HG03095 (cell line): ENCODE data around the gene PPIF.

Experiments used
- ATAC-seq: cut with Tn5 transposase; IDR thresholded peaks from one replicate; pipeline ENCODE4 v1.9.1; 2021; ENCODE audit warnings: moderate library complexity; ENCODE audit not compliant: unreplicated experiment

The PPIF gene

DNA sequence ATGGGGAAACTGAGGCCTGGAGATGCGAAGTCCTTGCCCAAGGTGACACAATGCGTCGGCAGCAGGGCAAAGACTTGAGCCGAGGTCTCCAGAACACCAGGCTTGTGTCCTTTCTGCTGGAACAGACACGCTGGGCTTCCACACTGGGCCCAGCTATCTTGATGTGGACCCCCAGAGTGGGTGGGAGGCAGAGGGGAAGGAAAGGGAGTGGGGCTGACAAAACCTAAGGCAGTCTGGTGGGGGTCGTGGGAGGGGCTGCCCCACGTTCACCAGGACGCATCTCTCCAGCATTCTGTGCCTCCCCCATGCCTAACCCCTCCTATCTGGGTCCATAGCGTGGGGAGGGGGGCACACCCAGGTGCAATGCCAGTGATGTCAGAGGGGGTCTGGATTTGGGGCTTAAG lies 38.1 kb downstream of the PPIF start:
- ATAC-seq = no peak

DNA sequence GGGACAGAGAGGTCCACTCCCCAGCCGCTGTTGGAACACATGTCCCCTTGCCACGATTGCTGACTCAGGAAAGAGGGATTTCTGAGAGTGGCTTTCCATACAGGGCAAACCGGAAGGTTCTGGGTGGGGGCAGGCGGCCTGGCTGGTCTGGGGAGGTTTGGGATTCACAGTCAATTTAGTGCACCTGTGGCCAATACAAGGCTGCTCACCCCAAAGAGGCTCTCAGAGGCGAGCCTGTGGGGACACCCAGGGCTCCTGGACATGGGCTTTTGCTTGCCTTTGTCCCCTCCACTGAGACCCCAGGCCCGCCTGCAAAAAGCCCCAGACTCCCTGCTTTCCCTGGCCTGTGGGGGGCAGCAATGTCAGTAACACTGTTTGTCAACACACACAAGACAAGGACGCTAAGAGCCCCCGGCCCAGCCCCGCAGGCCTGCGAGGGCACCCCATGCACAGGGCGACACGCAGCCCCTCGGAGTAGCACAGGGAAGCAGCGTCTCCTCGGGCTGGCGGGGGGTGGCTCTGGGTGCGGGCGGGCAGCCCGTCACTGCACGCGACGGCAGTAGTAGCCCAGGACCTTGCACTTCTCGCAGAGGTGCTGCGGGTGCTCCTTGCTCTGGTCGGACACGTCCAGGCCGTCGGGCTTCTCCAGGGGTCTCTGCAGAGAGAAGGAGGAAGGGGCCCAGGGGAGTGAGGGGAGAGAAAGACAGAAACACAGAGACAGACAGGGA lies 38.7 kb downstream of the PPIF start:
- ATAC-seq = no peak

DNA sequence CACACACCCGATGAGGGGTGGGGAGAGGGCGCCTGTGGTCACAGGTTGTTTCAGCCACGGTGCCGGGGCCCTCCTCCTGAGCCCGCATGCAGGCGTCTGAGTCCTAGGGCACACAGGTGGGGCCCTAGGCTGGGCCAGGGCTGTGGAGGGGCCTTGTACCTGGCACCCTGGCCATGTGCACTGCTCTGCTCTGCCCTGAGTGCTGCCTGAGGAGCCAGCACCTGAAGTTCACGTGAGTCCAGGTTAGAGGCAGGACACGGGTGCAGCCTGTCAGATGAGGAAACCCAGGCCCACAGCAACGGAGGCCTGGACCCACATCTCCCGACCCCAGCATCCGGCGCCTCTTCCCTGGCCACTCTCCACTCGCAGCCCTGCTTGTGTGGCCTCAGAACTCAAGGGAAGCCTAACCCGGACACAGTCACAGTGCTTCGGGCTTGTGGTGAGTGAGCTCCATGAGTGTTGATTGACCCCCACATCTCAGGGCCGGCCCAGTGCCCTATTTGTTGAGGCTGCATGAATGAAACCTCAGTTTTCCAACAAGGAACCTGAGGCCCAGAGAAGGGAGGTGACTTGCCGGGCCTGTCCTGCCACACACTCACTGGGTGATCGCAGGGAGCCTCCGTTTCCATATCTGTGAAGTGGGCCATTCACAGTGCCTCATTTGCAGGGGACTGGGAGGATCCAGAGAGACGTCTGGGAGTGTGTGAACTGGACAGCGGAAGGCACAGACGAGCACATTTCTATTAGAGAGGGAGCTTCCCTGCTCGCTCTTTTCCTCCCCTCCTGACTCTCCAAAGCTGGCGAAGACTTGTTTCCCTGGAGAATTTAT lies 39.6 kb downstream of the PPIF start:
- no peak for ATAC-seq

DNA sequence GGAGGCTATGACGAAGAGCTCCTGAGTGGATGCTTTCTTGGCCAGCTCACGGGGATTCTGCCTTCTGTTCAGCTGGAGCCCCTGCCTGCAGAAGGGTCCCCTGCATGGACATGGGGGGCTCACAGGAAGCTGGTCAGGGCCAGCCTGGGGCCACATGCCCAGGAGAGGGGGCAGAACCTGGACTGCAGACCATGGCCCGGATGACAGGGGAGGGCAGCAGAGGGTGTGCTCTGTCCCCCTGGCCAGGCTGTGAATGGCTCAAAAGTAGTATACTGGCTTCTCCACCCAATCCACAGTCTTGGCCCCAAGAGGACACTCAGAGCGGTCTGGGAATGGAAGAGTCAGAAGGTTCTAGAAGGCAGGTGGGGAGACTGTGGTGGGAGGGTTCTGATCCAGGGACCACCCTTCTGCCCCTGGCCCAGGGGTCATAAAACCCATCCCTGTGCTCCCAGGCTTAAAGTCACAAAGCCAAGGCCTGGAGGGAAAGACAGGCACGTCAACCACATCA lies 40.3 kb downstream of the PPIF start:
- no peak for ATAC-seq

DNA sequence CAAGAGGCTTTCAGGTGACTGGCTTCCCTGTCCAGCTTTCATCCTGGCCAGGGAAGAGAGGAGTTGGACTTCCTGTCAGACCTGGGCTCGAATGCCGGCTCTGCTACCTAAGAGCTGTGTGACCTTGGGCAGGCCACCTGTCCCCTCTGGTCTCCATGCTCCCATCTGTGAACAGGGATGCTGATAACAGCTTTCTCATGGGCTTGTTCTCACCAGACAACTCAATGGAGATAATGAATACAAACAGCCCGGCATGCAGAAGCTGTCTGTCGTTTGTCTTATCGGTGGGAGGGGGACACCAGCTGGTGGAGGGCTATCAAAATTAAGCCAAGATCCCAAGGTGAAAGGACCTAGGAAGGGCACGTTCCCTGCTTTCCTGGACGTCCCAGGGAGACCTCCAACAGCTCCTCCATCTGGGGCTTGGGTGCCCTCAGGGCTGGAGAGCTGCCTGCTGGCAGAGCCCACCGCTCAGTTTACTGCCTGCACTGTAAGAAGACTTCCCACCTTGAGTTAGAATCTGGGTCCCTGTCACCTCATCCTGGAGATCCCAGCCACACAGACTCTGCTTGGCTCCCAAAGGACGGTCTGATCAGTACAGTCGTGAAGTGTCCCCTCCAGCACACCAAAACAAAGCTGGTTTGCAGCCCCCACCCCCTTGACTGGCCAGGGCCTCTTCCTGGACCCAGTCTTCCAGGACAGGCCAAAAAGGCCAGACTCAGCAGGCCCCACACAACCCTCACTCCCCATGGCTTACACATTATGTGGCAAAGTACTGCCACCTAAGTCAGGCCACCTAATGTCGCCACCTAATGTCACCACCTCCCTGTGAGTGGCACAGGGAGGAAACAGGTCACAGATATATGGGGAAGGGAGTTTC lies 40.9 kb downstream of the PPIF start:
- no peak for ATAC-seq

DNA sequence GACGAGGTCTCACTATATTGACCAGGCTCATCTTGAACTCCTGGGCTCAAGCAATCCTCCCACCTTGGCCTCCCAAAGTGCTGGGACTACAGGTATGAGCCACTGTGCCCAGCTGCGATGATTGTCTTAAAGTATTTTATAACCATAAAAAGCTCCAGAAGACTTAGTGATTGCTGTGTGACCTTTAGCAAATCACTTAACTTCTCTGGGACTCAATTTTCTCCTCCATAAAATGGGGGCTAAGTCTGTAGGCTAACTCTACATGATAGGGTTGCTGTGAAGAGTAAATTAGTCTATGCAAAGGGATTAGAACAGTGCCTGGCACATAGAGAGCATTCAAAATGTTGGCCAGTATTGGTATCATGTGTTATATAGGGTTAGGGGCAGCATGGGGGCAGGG lies 42.8 kb downstream of the PPIF start:
- ATAC-seq = no peak

DNA sequence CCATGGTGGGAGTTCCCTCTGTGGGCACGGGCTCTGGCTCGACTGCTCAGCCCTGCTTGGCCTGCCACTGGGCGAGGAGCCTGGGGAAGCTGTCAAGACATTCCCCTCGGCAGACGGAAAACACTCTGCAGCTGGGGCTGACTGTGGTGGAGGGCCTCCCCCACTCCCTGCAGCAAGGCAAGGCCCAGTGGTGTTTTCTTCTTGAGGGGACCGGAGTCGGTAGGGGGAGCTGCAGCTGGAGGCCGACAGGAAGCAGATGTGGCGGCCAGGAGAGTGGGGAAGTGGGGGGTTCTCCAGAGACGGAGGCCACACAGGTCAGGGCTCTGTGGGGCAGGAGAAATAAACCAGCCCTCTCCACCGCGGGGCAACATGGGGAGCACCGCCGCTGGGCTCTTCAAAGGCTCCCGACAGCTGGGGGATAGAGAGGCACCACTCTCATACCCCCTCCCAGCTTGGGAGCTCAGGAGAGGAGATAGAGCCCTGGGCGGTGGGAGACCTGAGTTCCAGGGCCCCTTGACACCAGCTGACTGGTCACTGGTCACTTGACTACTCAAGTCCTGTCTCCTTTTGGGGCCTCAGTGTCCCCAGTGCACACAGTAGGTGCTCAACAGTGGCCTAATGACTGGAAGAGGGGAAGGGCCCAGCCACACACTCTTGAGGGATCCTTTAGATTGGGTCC lies 43.4 kb downstream of the PPIF start:
- ATAC-seq = no peak

DNA sequence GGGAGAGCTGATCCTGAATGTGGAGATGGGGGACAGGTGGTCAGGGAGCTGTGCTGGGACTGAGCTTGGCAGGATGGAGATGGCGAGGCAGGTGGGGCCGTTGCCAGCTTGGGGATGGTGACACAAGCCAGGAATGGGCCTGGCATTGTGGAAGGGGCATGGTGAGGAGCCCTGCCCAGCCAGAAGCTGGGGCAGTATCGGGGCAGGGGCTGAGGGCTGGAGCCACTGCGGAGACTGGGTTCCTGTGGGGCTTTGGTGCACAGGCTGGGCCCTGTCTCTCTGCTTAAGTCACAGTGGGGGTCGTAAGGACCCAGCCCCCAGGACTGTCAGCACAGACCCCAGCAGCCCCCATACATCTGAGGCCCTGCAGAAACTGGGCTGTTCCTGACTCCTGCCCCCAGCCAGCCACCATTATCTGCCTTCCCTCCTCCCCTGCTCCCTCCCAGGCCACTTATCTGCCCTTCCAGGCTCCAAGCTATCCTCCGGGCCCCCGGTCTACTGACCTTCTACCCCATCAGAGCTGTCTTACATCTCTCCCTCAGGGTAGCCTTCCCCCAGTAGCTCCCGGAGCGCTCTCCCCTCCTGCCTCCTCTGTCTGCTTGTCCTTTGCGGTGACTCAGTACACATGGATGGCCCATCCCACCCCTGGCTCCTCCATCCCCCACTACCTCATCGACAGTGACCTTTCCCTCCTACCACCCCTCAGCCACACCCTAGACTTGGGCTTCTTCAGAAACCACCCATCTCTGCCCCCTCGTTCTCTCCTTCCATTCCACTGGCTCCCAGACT lies 44.2 kb downstream of the PPIF start:
- no peak for ATAC-seq

DNA sequence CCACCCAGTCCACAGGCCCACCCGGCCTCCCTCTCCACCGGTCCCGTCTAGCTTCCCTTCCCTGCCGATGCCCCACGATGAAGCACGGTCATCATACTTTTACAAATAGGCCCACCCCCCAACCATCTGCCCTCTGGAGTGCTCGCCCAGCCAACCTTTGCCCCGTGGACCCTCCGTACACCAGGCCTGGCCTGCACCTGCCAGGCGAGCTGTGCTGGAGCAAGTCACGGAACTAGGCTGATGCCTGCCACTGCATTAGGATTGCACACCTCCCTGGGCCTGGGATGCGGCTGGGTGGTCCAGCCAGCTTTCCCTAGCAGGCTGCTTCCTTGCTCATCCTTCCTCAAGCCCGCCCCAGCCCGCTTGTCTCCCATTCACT lies 44.7 kb downstream of the PPIF start:
- no peak for ATAC-seq

DNA sequence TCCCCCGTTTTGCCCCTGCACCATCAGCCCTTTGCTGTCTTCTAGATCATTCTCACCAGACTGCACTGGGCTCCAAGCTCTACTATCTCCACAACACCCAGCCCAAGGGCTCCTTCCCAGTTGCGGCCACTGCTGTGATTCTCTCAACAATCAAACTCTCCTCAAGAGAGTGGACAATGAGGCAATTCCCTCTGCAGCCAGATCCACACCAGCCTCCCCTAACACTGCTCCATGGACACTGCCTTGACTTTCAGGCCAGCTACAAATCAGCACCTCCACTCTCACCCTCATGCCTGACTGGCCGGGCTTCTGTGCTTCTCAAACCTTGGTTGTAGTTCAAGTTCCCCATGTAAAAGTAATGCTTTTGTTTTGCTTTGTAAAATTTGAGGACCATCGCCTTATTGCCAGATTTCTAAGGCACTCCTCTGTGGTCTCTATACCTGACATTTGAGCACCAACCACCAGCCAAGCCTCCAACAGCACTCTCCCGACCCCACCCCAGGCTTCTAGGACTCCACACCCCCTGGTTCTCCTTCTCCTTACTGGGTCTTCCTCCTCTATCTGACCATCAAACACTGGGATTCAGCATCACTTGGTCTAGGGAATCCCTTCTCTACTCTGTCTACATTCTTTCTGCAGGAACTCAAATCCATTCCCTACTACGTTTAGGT lies 45.4 kb downstream of the PPIF start:
- no peak for ATAC-seq

DNA sequence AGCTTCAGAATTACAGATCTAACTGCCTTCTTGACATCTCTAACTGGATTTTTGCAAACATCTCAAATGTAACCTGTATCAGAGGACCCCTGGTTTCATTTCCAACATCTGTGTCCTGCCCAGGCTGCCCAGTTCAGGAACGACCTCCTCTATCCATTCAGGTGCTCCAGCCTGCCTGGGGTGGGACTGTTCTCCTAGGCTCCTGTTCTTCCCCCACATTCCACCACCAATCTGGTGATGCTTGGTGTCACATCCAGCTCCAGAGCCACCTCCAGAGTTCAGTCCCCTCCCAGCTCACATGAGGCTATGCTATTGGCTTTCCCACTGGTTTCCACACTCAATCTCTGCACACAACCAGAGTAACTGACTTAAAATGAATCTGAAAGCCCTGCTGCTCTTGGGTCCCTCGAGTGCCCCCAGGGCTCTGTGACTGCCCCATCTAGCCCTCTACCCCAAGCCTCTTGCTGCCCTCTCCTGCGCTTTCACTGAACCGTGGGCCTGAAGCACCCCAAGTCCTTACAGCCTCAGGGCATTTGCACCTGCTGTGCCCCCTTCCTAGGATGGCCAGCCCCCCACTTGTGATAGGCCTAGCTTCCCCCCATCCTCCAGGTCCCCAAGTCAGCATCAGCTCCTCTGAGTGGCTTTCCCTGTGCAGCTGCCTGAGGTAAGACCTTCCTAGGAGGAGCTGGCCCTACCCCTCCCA lies 46.1 kb downstream of the PPIF start:
- ATAC-seq = no peak

DNA sequence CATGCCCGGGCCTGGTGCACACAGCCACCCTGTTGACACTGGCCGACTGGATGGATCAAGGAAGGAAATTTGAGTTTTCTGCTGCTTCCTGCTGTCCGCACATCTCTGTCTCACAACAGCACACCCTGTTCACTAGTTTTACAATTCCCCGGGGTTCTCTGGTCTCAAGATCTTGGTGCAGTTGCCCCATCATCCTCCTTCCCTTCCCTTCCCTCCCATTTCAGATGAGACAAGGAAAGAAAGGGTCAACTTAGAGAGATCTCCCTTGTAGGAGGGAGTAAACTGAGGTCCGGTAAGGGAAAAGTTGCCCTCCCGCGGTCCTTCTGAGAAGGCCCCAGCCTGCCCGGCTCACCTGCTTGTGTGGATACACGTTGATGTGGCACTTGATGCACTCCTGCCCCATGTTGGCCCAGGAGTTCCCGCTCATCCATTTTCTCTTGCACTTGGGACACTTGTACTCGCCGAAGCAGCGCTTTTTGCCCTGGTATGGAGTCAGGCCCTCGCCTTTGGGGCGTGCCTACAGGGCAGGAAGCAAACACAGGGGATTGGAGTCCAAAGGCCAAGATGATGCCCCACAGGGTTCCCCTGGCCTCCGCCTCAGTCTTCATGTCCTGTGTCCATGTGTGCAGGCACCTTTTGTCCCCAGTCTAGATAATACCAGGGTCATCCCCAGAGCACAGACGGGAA lies 46.8 kb downstream of the PPIF start:
- ATAC-seq = no peak

DNA sequence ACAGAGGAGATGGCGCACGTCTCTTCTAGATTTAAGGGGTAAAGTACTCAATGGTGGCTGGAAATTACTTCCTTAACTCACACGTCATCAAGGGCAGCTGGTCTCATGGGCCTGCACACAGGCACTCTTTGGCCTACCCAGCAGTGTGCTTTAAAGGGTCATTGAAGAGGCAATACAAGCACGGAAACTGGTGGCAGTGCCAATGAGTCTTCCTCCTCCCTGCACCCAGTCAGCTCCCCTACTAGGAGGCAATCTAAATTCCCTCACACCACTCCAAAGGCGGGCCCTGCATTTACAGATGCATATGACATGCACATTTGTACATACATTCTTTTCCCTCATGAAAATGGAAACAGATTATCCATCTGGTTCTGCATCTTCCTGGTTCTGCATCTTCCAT lies 47.4 kb downstream of the PPIF start:
- ATAC-seq = no peak

DNA sequence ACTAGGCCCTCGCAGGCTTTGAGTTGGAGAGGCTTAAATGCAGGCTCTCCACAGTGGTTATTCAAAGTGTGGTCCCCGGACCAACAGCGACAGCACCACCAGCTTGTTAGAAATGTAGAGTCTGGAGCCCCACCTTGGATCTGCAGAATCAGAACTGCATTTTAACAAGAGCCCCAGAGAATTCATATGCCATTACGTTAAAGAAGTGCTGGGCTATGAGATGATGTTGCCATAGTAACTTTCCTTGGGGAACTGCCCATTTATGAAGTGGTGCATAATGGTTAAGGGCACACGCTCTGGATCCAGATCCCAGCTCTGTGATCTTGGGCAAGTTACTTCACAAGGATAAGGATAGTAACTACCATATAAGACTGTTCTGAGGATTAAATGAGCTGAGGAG lies 49.3 kb downstream of the PPIF start:
- ATAC-seq = no peak

DNA sequence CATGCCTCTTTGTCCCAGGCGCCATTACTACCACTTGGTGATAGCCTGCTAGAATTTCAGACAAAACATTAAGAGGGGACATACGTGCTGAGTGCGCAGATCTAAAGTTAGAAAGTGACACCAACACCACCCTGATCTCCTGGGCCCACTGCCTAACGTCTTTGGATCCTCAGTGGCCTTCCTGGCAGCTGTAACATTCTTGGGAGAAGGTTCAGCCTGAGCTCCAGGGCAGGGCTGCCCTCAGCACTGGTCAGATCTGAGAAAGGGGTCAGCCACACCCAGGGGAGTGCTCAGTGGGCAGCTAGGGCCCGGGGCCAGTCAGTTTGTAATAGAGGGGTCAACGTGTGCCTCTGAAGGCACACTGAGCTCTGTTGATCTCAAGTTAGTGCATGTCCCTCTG lies 49.8 kb downstream of the PPIF start:
- no peak for ATAC-seq

DNA sequence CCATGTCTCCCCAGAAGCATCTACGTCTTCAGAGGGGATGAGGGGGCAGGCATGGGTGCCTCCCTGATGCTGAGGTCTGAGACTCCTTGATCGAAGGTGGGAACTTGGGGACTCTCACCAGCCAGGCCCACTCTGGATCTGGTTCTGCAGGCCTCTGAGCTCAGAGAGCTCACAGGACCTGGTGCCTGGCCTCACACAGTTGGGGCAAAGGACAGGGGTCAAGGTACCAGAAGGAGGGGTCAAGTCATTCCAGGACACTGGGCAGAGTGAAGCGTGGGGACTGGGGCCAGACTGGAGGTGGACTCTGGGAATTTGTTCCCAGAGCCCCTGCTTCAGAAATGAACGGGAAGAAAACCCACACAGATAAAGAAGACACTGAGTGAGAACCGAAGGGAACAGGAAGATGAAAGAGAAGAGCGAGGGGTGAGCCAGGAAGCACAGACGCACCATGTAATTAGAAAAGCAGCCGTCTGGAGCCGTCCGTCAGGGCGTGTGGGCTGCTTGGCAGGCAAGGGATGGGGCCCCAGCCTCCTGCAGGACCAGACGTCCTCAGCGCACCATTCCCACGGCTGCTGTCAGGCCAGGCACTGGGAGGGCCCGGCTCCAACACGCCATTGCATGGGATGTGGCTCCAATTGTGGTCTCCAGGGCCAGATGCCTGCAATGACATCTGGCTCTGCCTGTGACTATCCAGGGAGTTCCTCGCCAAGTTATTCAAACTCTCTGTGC lies 50.5 kb downstream of the PPIF start:
- ATAC-seq = no peak

DNA sequence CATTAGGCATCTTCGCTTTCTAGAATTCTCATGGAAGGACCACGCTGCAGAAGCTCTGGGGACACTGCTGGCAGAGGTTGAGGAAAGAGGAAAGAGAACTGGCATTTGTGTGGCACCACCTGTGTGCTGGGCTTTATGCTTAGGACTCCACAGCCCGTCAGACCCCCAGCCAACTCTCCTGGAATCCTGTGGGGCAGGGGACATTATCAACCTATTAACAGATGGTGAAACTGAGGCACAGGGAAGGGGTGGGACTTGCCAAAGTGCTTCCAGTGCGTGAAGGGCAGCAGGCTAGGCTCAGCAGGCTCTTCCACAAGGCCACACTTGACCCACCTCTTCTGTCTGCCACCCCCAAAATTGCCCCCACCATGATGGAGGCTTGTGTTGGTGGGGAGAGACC lies 51.4 kb downstream of the PPIF start:
- no peak for ATAC-seq
